NCI-H2227 (cell line): ENCODE measurements around the gene ACKR3.

ENCODE experiments used
- DNase-seq: peaks from one replicate; lab custom pipeline; 2025; ENCODE audit not compliant: unreplicated experiment; lab: John Stamatoyannopoulos, UW

ACKR3 gene

GRCh38 chr2:236569573-236569973 is at the start of gene ACKR3:
Gene ACKR3, plus strand, starts transcription at chr2:236569825. Its CDS starts 10,641 bp downstream, at chr2:236580466.
- DNase-seq: peak; percentile 67

GRCh38 chr2:236521556-236521955 is 48.1 kb upstream of the ACKR3 start:
- no peak for DNase-seq

- DNase-seq: no peak
Measured at GRCh38 chr2:236523249-236523648, 46.4 kb upstream of the ACKR3 start.

GRCh38 chr2:236525411-236525997 is 44.1 kb upstream of the ACKR3 start:
- DNase-seq: no peak

- DNase-seq: no peak
Measured at GRCh38 chr2:236526455-236527158, 43.0 kb upstream of the ACKR3 start.

DNA sequence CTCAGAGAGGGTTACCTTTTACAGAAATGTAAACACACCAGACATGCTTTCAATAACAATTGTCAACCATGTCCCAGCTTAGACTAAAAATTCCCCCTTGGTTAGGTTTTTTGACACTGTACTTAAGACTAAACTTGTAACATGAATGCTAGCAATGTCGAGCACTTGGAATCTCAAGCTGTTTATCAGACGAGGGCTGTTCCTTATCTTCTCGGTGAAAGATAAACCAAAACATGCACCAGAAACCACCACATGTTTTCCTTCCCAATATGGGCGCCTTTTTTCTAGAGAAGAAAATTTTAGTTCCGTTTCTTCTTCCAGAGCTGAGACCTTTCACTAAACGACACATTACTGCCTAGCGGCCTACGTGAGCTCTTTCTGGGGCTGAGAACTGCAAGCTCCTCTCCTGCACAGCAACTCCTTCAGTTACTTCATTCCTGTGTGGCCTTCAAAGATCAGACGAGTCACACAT is 42.4 kb upstream of the ACKR3 start:
- no peak for DNase-seq

DNA sequence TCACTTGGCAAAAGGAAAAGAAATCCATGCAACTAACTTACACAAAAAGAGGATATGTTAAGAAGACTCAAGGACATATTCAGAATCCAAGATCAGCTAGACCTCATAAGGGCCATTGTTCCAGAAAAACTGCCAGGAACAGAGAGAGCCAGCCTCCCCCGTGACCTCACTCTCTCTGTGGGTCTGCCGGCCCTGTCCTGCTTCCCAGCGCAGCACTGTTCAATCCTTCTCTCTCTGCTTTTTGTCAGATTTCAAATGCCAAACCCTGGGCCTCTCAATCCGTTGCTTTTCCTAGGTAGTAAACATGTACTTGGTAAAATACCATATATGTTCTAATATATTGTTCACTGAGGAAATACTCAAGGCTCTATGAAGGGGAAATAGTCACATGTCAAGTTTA is 40.0 kb upstream of the ACKR3 start:
- no peak for DNase-seq

DNA sequence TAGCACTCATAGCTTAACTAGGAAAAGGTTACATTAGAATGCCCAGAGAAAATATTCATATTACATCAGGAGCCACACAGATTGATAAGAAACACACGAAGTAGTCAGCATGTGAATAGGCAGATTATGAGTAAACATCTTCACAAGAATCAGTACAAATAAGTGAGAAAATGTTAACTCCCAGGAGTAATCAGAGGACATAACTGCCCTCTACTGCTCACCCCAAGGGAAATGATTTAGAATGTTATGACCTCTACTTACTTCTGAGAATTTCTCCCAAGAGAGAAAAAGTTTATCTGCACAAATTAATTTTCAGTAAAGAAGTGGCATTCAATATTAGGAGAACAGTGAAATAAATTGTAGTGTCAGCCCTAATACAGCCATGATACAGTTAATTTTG is 39.1 kb upstream of the ACKR3 start:
- DNase-seq: no peak

DNA sequence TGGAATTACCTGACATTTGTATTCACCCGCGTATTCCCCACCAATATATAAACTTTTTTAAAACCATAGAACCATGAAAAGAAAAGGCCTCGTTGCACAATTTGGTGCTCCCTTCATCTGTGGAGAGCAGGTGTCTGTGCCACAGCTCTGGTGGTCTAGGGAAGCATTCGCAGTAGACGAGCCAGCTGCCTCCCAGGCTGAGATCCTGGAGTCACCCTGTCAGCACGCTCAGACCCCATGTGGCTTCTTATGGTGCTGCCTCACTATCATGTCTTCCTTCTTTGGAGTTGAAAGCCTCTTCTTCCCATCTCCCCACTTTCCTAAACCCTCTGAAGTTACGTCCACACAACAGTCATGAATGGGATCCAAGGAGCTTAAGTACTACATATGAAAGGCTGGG is 38.4 kb upstream of the ACKR3 start:
- no peak for DNase-seq

DNA sequence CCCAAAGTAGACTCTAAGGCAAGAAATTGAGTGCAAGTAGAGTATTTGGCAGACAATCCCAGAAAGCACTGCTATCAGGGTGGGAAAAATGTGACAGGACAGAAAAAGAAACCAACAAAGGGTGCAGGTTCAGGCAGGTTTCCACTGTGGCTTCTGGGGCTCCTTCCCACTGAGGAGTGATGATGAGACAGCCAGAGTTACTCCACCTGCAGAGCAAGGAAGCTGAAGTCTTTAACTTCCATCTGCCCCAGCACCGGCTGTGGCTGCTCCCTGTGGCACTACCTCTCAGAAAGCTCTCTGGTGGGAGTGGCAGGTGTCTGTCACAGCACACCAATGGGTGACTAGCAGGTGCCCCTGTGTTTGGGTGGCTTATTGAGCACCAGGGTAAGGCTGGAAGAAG is 37.6 kb upstream of the ACKR3 start:
- DNase-seq: no peak

DNA sequence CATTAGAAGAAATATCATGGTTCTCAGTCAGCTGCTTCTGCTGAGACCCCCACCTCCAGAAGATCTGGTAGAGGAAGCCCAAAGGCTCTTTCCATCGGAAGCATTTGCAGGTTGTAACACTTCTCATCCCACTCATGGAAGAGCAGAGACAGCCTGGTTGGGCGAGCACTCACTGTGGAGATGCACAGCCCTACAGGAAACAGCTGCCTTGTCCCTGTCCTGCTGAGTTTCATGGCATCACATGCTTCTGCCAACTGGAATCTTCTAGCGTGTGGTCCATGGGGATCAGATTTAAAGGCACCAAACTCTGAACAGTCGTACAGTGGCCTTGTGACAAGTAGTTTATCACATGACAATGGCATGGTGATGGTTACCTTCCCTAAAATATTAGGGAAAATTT is 36.3 kb upstream of the ACKR3 start:
- no peak for DNase-seq

DNA sequence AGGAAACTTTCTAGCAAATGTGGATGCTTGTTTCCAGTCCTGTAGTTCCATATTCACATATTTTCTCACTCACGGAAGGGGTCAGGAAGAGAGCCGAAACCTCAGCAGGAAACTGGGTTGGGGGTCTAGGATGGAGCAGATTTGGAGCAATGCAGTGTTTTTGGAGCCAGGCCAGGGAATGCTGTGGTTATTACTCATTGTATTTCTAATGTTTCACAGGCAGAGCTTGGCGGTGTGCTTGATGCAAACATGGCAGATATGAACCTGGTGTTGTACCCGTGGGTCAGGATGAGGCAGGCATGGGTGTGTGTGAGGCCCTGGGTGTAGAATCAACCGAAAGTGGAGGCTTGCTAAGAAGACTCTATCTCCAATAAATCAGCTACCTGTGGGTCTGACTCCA is 34.6 kb upstream of the ACKR3 start:
- DNase-seq: no peak

DNA sequence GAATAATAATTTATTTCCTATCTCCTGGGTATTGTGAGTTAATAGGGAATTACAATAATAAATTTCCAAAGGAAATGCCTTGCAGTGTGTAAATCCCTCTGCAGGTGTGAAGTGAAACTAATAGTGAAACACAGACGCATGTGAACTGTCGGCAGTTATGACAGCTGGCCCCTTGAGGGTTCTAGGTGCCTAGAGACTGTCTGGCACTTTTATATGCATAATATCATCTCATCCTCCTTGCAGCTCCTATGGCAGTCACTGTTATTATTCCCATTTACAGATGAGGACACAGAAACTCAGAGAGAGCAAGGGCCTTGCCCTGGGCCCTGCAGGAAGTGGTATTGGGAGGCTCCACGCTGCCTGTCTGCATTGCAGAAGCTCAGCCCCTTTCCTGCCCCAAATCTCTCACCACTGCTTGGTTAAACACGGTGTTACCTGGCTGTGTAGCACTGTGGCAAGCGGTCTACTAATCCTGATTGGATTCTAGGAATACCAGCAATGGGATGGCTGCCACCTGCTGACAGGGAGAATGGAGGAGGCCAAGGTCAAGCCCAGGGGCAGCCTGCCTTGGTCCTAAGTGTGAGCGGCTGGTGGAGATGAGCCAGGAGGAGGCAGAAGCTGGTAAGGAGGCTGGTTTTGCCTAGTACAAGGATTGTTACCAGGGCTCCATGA is 32.8 kb upstream of the ACKR3 start:
- DNase-seq: no peak

DNA sequence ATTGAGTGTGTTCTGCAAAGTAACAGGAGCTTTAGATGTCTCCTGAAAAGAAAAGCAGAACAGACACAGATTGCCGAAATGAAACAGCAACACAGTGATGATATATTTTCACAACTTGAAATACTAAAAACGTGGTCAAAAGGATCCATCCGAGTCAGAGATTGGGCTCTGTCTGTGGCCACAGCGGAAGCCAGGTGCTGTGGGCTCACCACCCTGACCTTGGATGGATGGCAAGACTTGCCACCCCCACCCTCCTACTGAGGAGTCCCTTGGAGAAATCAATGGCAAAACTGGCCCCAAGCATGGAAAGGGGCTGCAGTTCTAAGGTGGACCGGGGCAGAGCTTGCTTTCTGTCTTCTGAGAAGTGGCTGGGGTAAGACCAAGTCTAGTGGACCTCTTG is 31.4 kb upstream of the ACKR3 start:
- DNase-seq: no peak

DNA sequence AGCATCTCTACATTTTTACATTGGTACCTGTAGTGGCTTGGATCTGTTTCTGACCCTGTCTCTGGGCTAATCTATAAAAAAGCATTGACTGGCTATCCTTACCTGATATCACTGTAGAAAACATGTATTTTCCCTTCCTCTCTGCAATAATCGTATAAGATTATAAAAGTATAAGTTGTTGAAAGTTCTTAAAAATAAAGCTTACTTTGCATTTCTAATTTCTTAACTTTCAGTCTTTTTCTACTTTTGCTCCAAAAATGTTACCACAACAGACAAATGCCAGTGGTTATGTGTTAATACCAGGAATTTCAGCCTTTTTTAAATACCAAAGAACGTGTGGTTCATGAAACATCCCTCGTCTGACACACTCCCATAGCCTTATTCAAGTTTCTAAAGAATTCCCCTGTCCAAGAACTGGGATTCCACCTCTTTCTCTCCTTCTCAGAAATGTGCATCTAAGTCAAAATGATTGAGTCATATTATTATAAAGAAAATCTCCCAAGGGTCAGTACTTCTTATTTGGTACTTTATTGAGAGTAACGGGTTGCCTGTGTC is 28.5 kb upstream of the ACKR3 start:
- no peak for DNase-seq

DNA sequence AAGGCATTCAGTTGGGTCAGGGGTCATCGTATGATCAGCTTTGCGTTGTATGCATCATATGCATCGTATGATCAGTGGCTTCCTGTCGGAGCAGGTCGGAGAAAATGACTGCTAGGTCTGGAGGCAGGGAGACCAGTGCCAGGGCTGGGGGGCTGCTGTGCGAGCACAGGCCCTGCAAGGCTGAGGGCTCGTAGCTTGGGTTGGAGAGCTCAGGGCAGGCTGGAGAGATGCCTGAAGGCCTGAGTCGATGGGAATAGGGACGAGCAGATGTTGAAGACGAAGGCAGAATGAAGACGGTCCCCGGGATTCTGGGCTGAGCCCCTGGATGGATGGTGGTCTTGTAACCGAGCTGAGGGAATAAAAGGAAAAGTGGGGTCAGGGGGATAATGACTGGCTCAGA is 25.3 kb upstream of the ACKR3 start:
- no peak for DNase-seq

DNA sequence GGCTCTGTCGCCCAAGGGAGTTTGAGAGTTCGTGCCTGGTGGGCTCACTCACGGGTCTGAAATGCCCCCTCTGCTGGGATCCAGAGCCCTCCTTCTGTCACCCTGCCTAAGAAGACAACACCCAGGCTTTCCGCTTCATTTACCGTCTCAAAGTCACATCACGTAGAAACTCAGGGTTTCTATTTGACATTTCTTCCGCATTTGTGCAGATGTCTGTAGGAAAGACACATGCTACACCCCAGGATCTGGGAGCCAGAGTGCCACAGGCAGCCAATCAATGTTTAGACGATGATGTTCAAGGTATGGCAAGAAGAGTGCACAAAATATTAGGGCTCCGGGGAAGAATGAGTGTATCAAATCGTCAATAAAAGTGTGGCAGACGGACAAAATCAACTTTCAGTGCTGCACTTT is 24.4 kb upstream of the ACKR3 start:
- no peak for DNase-seq

GRCh38 chr2:236545814-236546480 is 23.7 kb upstream of the ACKR3 start:
- no peak for DNase-seq

- DNase-seq: no peak
Measured at GRCh38 chr2:236546561-236547002, 23.0 kb upstream of the ACKR3 start.

- DNase-seq: no peak
Measured at GRCh38 chr2:236547725-236548124, 21.9 kb upstream of the ACKR3 start.

- no peak for DNase-seq
Measured at GRCh38 chr2:236548179-236548921, 21.3 kb upstream of the ACKR3 start.
